Ramos (cell line): ENCODE measurements around the gene SFRP5.

Experiments used
- in situ Hi-C: fragments of 300-500 bp; cut with MboI; formaldehyde crosslinking; loops from one replicate; pipeline ENCODE4 v1.14.3; 2022; ENCODE audit warnings: low sequenced_read_pairs; ENCODE audit not compliant: unreplicated experiment

Gene SFRP5

DNA sequence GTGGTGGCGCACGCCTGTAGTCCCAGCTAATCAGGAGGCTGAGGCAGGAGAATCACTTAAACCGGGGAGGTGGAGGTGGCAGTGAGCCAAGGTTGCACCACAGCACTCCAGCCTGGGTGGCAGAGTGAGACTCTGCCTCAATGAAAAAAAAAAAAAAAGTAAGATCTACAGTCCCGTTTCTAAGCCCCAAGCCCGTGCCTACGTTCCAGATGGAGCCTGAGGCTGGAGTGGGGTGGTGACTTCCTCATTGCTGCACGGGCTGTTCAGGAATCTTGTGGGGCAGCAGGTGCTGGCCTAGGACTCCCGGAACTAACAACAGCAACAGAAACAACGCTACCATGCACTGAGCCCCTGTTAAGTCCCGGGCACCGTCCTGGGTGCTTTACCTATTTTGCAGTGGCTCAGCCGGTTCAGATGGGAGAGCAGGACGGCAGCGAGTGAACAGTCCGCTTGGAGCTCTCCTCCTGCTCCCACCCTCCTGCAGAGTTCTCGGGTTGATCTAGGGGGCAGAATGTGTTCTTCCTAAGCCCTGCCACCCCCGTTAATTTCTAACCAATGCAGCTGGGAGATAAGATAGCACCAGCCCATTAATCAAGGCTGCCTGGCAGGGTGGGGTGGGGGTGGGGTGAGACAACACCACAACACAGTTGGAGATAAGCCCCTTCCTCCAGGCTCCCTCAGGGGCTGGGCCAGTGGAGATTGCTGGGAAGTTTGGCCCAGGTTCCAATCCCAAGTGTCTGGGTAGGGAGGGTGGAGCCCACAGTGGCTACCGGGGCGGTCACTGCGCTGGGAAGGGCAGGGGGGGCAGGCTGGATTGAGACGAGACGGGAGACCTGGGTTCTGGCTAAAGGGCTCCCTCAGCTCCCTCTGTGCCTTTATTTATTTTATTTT lies 17.0 kb upstream of the SFRP5 start:
- in situ Hi-C loops = no loop called here

DNA sequence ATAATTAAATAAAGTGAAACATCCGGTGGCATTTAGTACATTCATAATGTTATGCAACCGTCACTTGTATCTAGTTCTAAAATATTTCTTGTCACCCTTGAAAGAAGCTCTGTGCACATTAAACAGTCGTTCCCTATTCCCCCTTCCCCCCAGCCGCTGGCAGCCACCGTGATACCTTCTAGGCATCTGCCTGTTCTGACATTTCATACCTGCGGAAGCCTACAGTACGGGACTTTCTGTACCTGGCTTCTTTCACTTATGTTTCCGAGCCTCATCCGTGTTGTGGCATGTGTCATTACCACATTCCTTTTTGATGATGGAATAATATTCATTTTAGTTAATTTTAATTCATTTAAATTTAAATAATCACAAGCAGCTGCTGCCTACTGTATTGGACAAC lies 13.9 kb upstream of the SFRP5 start:
- in situ Hi-C loops = no loop called here

DNA sequence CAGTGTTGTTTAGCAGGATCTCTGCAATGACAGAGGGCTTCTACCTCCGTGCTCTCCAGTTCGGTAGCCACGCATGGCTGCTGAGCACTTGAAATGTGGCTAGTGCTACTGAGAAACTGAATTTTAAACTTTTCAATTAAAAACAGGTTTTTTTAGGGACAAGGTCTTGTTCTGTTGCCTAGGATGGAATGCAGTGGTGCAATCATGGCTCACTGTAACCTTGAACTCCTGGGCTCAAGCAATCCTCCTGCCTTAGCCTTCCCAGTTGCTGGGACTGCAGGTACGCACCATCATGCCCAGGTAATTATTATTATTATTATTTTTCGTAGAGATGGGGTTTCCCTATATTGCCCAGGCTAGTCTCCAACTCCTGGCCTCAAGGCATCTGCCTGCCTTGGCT lies 13.4 kb upstream of the SFRP5 start:
- in situ Hi-C loops = no loop called here

DNA sequence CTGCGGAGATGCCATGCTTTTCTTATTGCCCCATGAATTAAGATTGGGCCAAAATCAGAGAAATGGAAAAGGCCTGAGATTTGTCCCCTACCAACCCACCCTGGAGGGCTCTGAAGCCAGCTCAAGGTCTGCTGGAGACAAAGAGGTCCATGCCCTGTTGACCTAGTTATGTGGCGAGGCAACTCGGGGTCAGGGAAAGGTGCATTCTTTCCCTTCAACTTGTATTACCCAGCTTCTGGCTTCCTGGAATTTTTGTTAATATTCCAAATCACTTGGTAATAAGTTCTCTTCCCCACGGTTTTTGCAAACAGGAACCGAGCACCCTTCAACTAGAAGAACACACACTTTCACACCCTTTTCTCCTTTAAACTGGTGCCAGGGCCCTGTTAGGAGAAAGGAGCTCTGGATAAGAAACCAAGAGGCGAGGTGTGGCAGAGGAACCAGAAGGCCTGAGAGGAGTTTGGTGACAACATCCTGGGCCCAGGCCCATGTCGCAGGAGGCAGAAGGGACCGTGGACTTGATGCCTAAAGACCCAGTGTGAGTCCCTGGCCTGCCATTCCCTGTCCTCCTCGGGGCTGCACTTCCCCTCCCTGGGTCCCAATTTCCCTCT lies 12.5 kb upstream of the SFRP5 start:
- in situ Hi-C loops = no loop called here

DNA sequence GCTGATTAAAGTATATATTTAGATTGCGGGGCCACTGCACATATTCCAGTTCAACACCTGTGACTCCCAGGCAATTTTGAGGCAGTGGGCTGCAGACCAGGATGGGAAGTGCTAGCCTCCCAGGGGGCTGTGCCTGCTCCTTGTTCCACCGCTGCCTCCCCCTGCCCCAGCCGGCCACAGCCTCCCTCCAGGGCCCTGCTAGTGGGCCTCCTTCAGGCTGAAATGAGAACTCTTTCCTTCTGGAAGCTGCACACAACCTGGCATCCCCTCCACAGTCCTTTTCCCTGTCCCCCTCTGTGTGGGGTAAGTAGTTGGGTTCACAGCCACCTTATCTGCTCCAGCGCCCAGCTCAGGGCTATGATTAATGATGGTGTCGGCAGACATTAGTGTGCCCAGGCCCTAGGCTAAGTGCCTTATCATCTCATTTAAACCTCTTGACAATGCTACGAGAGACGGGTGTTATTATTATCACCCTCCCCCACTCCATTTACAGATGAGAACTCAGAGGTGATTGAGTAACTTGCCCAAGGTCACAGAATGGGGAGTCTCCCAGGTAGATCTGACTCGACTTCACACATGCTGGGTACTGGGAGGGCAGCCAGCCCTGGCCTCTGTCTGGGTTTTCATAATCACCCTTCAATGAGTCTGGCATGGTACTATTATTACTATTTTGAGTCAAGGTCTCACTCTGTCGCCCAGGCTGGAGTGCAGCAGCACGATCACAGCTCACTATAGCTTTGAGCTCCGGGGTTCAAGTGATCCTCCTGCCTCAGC lies 10.8 kb upstream of the SFRP5 start:
- in situ Hi-C loops = no loop called here

DNA sequence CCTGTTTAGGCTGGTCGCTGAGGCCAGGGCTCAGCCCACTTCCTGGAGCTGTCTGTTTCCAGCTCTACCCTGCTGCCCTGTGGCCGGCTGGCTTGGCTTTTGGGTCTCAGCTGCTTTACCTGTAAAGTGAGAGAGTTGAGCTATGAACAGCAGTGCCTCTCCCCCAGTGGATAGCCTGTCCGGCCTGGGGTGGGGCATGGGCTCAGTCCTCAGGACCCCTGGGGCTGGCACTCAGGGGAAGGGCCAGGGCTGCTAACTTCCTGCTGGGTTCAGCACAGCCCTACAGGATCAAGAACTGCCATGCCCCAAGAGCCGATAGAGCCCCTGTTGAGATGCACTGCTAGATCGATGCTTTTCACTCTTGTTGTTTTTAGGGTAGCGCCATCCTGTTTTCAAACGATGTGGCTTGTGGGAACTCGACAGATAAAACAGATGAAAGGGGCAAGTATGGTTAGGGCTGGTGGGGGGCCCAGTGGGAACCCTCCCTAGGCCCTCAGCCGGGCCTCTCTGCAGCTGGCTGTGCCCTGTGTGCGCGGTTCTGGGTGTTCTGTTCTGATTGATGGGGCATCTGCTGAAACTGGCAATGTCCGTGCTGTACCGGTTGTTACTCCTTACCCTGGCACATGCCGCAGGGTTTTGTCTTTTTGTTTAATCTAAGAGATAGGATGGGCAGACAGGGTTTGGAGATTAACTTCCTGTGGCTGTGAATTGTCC lies 10.0 kb upstream of the SFRP5 start:
- in situ Hi-C loops = no loop called here

DNA sequence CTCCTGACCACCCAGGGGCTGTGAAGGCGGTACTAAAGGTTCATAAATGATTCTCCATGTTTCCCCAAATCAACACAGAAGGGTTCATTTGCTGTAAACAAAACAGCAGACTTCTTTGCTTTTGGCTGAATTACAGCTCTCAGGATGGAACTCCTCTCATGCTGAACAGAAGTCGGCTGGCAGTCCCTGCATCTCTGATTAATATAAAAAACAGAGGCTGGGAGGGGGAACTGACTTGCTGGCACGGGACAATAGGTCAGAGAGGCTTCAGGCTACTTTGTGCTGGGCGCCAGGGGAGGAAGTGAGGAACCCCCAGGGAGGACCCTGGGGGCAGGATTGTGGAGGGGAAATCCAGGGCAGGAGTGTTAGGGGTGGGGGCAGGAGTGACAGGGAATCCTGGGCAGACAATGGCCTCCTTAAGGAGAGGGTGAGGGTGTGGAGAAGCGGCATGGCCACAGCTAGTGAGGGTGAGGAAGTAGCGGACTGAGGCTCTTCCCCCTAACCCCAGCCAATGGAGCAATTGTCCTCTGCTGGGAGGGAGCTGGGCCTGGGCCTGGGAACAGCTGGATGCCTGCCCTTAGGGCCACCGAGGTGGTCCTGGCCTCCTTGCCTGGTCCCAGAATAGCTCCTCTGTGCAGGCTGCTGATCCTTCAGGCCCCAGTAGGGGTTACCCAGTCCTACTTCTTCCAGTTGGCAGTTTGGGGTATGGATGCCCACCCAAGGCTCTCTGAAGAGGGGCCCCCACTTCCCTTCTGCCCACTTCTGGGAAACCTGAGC lies 9.2 kb upstream of the SFRP5 start:
- in situ Hi-C loops = no loop called here

DNA sequence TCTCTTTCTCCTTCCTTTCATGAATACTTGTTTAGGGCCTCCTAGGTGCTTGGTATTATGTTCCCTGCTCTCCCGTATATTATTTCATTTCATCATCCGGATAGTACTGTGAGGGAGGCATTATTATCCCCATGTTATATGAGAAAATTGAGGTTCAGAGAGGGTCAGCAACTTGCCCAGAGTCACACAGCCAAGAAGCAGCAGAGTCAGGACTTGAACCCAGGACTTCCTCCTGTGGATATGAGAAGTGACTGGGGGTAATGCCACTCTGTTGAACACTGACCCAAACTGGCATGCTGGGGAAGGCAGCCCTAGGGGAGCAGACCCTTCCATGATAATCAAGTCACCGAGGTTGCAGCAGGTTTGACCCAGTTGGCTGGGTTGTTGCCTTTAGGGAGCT lies 8.2 kb upstream of the SFRP5 start:
- in situ Hi-C loops = no loop called here

DNA sequence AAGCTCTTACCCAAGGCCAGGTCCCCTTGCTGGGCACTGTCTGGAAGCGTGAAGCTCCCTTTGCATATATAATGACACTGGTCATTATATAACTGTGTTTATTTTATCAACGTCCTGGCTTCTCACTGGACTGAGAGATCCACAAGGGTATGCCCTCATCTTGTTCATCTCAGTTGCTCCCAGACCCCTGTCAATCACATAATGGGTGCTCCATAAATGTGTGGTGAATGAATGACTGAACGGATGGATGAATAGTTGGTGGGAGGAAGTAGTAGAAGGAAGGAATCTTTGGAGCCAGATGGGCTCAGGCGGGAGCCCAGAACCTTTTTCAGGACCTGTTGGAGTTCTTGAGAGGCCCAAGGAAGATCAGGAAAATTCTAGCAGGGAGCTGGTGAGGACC lies 7.7 kb upstream of the SFRP5 start:
- in situ Hi-C loops = no loop called here

DNA sequence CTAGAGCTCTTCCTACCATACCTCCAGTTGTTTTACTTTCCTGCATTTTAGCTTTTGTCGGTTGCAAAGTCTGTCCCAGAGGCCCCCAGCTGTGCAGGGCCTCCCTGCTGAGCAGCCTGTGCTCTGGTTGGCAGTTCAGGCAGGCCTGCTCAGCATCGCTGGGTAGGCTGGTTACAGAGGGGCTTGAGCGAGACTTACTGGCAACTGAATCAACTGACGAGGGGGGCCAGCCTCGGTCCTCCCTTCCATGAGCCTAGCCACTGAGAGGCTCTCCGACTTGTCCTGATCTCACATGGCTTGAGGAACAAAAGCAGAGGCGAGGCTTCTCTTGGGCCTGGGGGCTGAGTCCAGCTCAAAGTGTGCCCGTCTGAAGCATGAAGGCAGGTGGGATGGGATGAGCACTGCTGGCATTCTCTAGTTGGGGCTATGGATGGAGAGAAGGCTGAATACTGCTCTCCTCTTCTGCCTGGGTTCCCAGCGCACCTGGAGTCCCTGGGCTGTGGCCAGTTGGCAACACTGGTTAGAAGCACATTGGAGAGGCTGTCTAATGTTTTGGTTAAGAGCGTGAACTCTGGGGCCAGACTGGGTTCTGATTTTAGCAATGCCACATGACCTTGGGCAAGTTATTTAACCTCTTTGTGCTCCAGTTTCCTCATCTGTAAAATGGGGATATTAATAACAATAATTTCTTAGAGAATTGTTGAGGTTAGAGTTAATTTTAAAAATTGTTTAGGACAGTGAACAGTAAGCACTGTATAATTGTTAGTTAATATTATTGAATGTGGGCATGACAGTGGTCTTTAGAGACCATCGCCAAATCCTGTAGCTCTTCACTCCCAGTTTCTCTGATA lies 6.9 kb upstream of the SFRP5 start:
- in situ Hi-C loops = no loop called here

DNA sequence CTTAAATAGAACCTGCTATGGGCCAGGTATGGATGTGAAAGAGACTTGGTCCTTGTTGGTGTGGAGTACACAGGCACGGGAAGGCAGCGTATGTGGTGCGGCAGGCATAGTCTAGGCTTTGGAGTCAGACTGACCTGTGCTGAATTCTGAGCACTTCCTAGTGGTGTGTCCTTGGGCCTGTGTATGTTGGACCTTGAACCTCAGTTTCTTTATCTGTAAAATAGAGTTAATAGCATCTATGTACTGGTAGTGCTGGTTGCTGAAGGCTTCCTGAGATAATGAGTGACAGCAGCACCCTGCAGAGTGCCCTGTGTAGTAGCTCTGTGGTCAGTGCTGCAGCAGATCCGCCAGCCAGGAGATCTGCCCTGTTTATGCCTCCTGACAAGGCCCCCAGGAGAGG lies 5.3 kb upstream of the SFRP5 start:
- in situ Hi-C loops = no loop called here

DNA sequence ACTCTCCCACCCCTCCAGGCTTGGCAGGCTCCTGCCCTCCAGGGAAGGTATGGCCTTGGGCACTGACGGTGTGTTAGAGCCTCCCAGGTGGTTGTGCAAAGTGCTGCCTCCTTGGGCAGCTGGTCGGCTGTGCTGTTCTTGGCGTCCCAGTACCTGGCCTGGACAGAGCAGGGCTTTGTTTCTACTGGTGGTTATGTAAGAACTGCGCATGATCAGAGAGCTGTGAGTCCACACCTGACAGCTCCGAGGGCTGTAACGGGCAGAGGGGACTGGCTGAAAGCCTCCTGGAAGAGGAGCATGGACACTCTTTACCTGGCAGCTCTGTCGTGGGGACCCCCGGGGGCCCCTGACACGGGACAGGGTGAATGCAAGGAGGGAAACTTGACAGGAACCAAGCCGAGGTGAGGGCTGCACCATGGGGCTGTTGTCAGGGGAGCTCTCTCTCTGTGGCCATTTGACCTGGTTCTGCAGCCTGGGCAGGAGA lies 3.1 kb upstream of the SFRP5 start:
- in situ Hi-C loops = no loop called here

DNA sequence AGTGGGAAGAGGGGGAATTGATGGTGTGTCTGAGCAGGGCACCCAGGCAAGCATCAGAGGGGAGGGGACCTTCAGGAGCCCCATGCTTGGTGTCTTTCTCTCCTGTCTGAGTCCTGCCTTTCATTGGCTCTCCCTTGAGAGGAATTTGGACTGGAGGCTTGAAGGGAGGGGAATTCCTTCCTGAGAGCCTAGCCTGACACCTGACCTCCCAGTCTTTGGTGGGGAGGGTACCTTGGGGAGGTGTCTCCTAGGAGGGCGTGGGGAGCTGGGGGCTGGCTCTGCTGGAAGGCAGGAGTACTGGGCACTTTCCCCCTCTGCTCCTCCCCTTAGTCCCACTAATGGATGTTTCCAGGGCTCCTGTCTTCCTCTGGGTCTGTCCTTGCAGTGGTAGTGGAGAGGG lies 1.3 kb upstream of the SFRP5 start:
- in situ Hi-C loops = no loop called here

DNA sequence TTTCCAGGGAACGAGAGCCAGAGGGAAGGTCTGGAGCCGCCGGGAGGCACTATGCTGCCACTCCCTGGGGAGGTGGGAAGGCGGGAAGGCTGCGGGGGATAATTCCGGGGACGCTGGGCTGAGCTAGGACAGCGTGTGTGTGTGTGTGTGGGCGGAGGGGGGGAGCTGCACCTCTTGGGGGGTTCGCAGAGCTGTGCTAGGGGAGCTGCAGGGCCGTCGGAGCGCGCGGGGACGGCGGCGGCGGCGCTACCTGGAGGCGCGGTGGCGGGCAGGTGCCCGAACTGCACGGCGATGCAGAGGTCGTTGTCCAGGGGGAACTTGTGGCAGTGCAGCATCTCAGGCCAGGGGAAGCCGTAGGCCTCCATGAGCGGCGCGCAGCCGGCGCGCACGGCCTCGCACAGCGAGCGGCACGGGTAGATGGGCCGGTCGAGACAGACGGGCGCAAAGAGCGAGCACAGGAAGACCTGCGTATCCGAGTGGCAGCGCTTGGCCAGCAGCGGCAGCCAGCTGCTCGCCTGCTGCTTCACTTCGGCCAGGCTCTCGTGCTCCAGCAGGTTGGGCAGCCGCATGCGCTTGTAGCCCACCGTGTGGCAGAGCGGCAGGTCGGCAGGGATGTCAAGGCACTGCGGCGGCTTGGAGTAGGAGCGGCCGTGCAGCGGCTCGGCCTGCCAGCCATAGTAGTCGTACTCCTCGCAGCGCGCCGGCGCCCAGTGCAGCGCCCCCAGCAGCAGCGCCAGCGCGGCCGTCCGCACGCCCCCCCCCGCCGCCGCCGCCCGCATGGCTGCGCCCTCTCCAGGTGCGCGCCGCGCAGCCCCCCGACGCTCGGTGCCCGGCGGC lies 526 bp downstream of the SFRP5 start:
- in situ Hi-C loops = no loop called here

DNA sequence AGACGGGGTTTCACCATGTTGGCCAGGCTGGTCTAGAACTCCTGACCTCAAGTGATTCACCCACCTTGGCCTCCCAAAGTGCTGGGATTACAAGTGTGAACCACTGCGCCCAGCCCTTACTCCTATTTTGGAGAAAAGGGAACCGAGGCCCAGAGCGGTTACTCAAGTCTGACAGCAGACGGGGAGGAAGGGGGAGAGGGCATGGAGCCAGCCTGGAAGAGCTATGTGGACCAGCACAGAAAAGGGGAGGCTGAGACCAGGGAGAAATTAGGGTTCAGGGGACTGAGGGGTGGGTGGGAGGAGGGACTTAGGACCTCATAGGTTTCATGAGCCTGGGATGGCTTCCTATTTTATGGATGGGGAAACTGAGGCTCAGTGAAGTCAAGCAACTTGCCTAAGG lies 1.5 kb downstream of the SFRP5 start:
- in situ Hi-C loops = no loop called here

DNA sequence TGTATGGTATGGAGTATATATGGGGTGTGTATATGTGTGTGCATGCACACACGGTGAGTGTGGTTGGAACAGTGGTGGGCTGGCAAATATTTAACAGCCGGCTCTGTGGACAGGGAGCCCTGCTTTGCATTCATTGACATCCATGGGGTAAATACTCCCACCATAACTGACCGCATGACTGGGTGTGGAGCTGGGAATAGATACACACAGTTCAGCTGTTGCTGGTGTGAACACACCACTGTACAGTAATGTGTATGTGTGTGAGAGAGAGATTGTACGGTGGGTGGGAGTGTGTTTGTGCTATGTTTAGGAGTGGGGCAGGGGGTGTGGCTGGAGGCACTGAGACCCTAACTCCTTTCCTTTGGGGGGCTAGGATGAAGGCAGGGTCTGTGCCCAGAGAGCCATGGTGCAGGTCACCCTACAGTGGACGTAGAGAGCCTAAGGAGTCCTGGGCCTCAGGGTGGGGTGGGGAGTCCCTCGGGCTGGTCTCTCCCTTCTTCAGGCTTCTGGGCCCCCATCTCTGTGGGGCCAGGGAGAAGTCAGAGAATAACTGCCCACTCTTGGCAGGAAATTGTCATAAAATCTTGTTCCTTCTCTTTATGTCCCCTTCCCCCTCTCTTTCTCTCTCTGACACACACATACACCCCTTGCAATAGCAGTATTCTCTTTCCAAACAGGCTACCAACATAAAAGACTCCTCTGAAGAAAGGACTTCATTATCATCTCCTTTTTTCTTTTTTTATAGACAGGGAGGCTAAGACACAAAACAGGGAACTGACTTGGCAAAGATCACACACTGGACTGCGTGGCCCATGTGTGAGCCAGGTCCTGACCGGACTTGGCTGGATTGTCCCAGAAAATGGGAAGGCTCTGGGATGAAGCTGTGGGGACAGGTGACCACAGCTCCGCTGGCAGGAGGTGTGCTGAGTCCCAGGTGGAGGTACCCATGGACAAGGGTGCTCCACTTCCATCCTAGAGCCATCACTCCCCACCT lies 3.2 kb downstream of the SFRP5 start:
- in situ Hi-C loops = loop anchor here (10.0 kb wide), 1 partner anchor 96 kb away; no protein-coding TSS in a partner anchor
